Neural progenitor cell (in vitro differentiated cells): ENCODE measurements around the gene PARP8. TPM values are rescaled to one million over a fixed set of nuclear protein-coding genes. Genes with fewer than 3 reads are reported as not detected.
A peak's percentile ranks its signal among the peaks of the same experiment; 100 is the strongest.

Source experiments
- DNase-seq: peaks from one replicate; pipeline ENCODE4 v3.0.0-alpha.2; 2016; ENCODE audit warnings: low spot score
- H2AFZ ChIP-seq: fragments of 200-600 bp; sonication (generic); replicated peaks from 2 replicates; pipeline ENCODE4 v1.6.1; 2016; ENCODE audit warnings: antibody characterized with exemption
- H3F3A ChIP-seq: fragments of 200-600 bp; sonication (generic); 2 replicates; pipeline ENCODE4 v1.6.1; 2016; ENCODE audit warnings: antibody characterized with exemption, low read depth
- H3K27ac ChIP-seq: fragments of 200-600 bp; sonication (generic); 2 replicates; pipeline ENCODE4 v1.5.1; 2016; ENCODE audit warnings: mild to moderate bottlenecking
- H3K27me3 ChIP-seq: fragments of 200-600 bp; sonication (generic); 2 replicates; pipeline ENCODE4 v1.6.1; 2016; ENCODE audit warnings: mild to moderate bottlenecking, moderate library complexity
- H3K36me3 ChIP-seq: fragments of 200-600 bp; sonication (generic); 2 replicates; pipeline ENCODE4 v1.5.1; 2016
- H3K4me1 ChIP-seq: fragments of 200-600 bp; sonication (generic); 2 replicates; pipeline ENCODE4 v1.6.1; 2016; ENCODE audit warnings: mixed run types
- H3K4me2 ChIP-seq: fragments of 200-600 bp; sonication (generic); 2 replicates; pipeline ENCODE4 v1.6.1; 2016
- H3K4me3 ChIP-seq: fragments of 200-600 bp; sonication (generic); 2 replicates; pipeline ENCODE4 v1.5.1; 2016
- H3K79me2 ChIP-seq: fragments of 200-600 bp; sonication (generic); 2 replicates; pipeline ENCODE4 v1.6.1; 2016; ENCODE audit warnings: low read depth
- H3K9ac ChIP-seq: fragments of 200-600 bp; sonication (generic); 2 replicates; pipeline ENCODE4 v1.6.1; 2016
- H3K9me3 ChIP-seq: fragments of 200-600 bp; sonication (generic); 2 replicates; pipeline ENCODE4 v1.5.1; 2016; ENCODE audit warnings: low read depth
- H4K20me1 ChIP-seq: fragments of 200-600 bp; sonication (generic); 2 replicates; pipeline ENCODE4 v1.6.1; 2016; ENCODE audit warnings: low read depth
- H3K27ac Mint-ChIP-seq: 3 replicates; pipeline ENCODE4 v1.8.0; 2021; ENCODE audit warnings: mixed read lengths
- H3K27me3 Mint-ChIP-seq: 2 replicates; pipeline ENCODE4 v1.8.0; 2022; ENCODE audit warnings: low read depth, mild to moderate bottlenecking, inconsistent platforms, moderate library complexity, mixed read lengths; ENCODE audit not compliant: insufficient read depth
- H3K36me3 Mint-ChIP-seq: 3 replicates; pipeline ENCODE4 v1.8.0; 2021; ENCODE audit warnings: mixed read lengths
- H3K4me1 Mint-ChIP-seq: 3 replicates; pipeline ENCODE4 v1.8.0; 2021; ENCODE audit warnings: mixed read lengths
- H3K4me3 Mint-ChIP-seq: 3 replicates; pipeline ENCODE4 v1.8.0; 2021; ENCODE audit warnings: mild to moderate bottlenecking, moderate library complexity, mixed read lengths
- H3K9me3 Mint-ChIP-seq: 3 replicates; pipeline ENCODE4 v1.8.0; 2020; ENCODE audit warnings: mixed read lengths
- EZH2 ChIP-seq: fragments of 200-600 bp; sonication (generic); IDR thresholded peaks from 2 replicates; pipeline ENCODE4 v1.6.1; 2017; ENCODE audit warnings: antibody characterized with exemption, mild to moderate bottlenecking, moderate library complexity
- EZH2phosphoT487 ChIP-seq: fragments of 200-600 bp; sonication (generic); IDR thresholded peaks from 2 replicates; pipeline ENCODE4 v1.6.1; 2017; ENCODE audit warnings: antibody characterized with exemption
- total RNA-seq: library from RNA; depleted of rRNA; stranded (reverse); fragments of >200 nt; gene quantifications from 2 replicates; pipeline ENCODE4 v1.2.3, GENCODE V29; 2015; ENCODE audit warnings: low replicate concordance
- TF ChIP-seq, protein P1 (sequence below): fragments of 200-600 bp; sonication (generic); IDR thresholded peaks from 2 replicates; pipeline ENCODE4 v1.5.1; 2017; ENCODE audit warnings: antibody characterized with exemption, mild to moderate bottlenecking

PARP8 gene
- total RNA-seq, 1 donor from 2014 or later, result 38.9 TPM

DNA sequence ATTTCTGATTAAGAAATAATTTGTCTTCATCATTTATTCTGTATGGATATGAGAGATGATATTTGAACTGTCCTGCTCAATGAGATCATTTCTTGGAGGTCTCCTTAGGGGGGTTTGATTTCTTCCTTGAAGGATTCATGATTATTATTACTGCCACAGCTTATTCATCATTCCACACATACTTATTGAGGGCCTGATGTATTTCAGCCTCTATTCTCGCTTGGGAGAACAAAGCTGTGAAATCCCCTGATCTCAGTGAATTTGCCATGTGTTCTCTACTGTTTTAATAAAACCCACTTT lies 36.9 kb downstream of the PARP8 start:
- no peaks in the 10 kb centered on the region for H3K4me1 Mint-ChIP-seq
- TF ChIP-seq EZH2phosphoT487, result no peak
- TF ChIP-seq, protein P1, sequence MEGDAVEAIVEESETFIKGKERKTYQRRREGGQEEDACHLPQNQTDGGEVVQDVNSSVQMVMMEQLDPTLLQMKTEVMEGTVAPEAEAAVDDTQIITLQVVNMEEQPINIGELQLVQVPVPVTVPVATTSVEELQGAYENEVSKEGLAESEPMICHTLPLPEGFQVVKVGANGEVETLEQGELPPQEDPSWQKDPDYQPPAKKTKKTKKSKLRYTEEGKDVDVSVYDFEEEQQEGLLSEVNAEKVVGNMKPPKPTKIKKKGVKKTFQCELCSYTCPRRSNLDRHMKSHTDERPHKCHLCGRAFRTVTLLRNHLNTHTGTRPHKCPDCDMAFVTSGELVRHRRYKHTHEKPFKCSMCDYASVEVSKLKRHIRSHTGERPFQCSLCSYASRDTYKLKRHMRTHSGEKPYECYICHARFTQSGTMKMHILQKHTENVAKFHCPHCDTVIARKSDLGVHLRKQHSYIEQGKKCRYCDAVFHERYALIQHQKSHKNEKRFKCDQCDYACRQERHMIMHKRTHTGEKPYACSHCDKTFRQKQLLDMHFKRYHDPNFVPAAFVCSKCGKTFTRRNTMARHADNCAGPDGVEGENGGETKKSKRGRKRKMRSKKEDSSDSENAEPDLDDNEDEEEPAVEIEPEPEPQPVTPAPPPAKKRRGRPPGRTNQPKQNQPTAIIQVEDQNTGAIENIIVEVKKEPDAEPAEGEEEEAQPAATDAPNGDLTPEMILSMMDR, result no peak
- no peak for TF ChIP-seq EZH2
- DNase-seq, result no peak
- H3K9me3 Mint-ChIP-seq, result no peaks in the 10 kb centered on the region
- no peak overlapping the region for H3K27ac Mint-ChIP-seq
- Histone ChIP-seq H3K27me3 (no peaks in the 10 kb centered on the region), H3K4me1 (no peaks in the 10 kb centered on the region), H2AFZ (no peak overlapping the region), H4K20me1 (peaks cover 4% of the 10 kb centered on the region), H3K79me2 (peaks cover 95% of the 10 kb centered on the region), H3K4me3 (no peak overlapping the region), H3K36me3 (no peaks in the 10 kb centered on the region), H3K4me2 (no peak overlapping the region), H3K9ac (no peak overlapping the region), H3F3A (no peaks in the 10 kb centered on the region), H3K9me3 (no peaks in the 10 kb centered on the region), H3K27ac (no peak overlapping the region)
- H3K36me3 Mint-ChIP-seq, result peaks cover 5% of the 10 kb centered on the region
- no peaks in the 10 kb centered on the region for H3K27me3 Mint-ChIP-seq
- no peak overlapping the region for H3K4me3 Mint-ChIP-seq

DNA sequence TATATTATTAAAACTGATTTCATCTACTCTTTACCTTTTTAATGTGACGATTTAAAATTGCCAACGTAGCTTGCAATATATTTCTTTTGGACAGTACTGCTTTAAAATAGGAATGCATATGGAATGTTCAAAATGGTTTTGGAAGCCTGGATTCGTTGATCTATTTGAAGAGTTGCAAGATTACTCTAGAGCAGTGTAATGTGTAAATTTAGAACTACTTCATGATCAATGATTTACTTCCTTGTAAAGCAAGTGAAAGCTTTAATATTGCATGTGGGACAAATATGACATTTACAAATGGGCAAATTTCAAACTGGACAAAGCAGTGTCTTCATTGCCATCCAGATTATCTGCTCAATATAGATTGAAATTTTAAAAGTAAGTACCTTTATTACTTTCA lies 38.3 kb downstream of the PARP8 start:
- Mint-ChIP-seq H3K4me3 (no peak overlapping the region), H3K27ac (no peak overlapping the region), H3K9me3 (no peaks in the 10 kb centered on the region), H3K36me3 (peaks cover 5% of the 10 kb centered on the region), H3K4me1 (no peaks in the 10 kb centered on the region), H3K27me3 (no peaks in the 10 kb centered on the region)
- H4K20me1 ChIP-seq, result peaks cover 4% of the 10 kb centered on the region
- H3K4me3 ChIP-seq, result no peak overlapping the region
- H3K79me2 ChIP-seq, result peaks cover 89% of the 10 kb centered on the region
- H3K36me3 ChIP-seq, result no peaks in the 10 kb centered on the region
- H3F3A ChIP-seq, result no peaks in the 10 kb centered on the region
- H3K9me3 ChIP-seq, result no peaks in the 10 kb centered on the region
- H3K27ac ChIP-seq, result no peak overlapping the region
- no peaks in the 10 kb centered on the region for H3K27me3 ChIP-seq
- no peak overlapping the region for H3K4me2 ChIP-seq
- no peak overlapping the region for H3K9ac ChIP-seq
- no peak for DNase-seq
- no peaks in the 10 kb centered on the region for H3K4me1 ChIP-seq
- no peak for TF ChIP-seq EZH2
- no peak for TF ChIP-seq EZH2phosphoT487
- TF ChIP-seq, protein P1, result no peak
- H2AFZ ChIP-seq, result no peak overlapping the region

DNA sequence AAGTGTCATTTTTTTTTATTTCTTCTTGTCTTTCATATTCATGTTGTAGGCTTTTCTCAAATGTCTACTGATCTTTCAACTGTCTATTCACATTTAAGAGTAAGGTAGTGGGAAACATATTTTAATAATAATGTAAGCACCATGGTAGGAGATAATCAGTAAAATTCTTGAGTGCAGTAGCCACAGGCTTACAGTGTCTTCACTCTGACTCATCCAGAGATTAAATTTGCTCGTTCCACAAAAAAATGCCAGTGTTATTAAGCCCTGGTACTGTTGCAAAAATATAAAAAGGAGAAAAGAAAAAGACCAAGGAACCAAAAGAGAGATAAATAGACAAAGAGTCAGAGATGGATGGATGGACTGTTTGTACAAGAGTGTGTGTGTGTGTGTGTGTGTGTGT lies 43.0 kb downstream of the PARP8 start:
- Histone ChIP-seq H4K20me1 (peaks cover 11% of the 10 kb centered on the region), H3K4me1 (peaks cover 20% of the 10 kb centered on the region), H3K79me2 (peaks cover 87% of the 10 kb centered on the region), H3K36me3 (no peaks in the 10 kb centered on the region), H3K4me2 (no peak overlapping the region), H3F3A (peaks cover 6% of the 10 kb centered on the region), H3K27me3 (no peaks in the 10 kb centered on the region), H3K9ac (no peak overlapping the region), H3K27ac (no peak overlapping the region), H3K4me3 (no peak overlapping the region), H3K9me3 (no peaks in the 10 kb centered on the region), H2AFZ (no peak overlapping the region)
- no peak overlapping the region for H3K4me3 Mint-ChIP-seq
- DNase-seq, result no peak
- H3K27ac Mint-ChIP-seq, result no peak overlapping the region
- TF ChIP-seq, protein P1, result no peak
- TF ChIP-seq EZH2phosphoT487 (no peak), EZH2 (no peak)
- no peaks in the 10 kb centered on the region for H3K36me3 Mint-ChIP-seq
- H3K27me3 Mint-ChIP-seq, result no peaks in the 10 kb centered on the region
- no peaks in the 10 kb centered on the region for H3K9me3 Mint-ChIP-seq
- H3K4me1 Mint-ChIP-seq, result peaks cover 15% of the 10 kb centered on the region

DNA sequence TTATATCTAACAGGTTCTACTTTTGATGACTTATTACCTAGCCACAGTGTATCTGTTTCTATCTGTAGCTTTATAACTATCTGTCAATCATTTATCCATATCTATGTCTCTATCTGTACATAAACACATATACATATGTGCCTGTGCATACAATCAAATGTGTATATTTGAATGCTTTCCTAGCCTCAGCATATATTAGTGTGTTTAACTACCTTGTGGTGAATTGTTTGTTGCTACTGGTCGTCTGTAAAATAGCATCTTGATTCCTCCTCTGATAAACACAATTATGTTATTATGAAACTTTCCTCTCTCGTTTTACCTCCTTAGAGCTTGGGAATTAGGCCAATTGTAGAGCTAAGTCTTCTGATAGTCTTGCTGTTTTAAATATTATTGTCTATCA lies 44.4 kb downstream of the PARP8 start:
- H3K27me3 ChIP-seq, result no peaks in the 10 kb centered on the region
- peaks cover 26% of the 10 kb centered on the region for H3K4me1 Mint-ChIP-seq
- peaks cover 12% of the 10 kb centered on the region for H3F3A ChIP-seq
- no peak overlapping the region for H3K27ac ChIP-seq
- H3K79me2 ChIP-seq, result peaks cover 85% of the 10 kb centered on the region
- DNase-seq, result no peak
- peaks cover 19% of the 10 kb centered on the region for H4K20me1 ChIP-seq
- H3K9me3 Mint-ChIP-seq, result no peaks in the 10 kb centered on the region
- H2AFZ ChIP-seq, result no peak overlapping the region
- no peaks in the 10 kb centered on the region for H3K27me3 Mint-ChIP-seq
- no peaks in the 10 kb centered on the region for H3K36me3 ChIP-seq
- peaks cover 32% of the 10 kb centered on the region for H3K4me1 ChIP-seq
- TF ChIP-seq, protein P1, result no peak
- no peak for TF ChIP-seq EZH2
- H3K4me3 Mint-ChIP-seq, result no peak overlapping the region
- no peaks in the 10 kb centered on the region for H3K36me3 Mint-ChIP-seq
- H3K9ac ChIP-seq, result no peak overlapping the region
- no peak overlapping the region for H3K27ac Mint-ChIP-seq
- peak overlapping the region; percentile 42 for H3K4me2 ChIP-seq
- no peaks in the 10 kb centered on the region for H3K9me3 ChIP-seq
- no peak overlapping the region for H3K4me3 ChIP-seq
